Measurements from ENCODE around the gene ST7.

GRCh38 chr7:117225536-117225935, 272.2 kb downstream of the ST7 start:
- no peak for TF ChIP-seq CTCF (conservative IDR thresholded peaks at IDR 0.05; ENCODE audit: low read length)
- no peak for TF ChIP-seq EZH2phosphoT487 (IDR thresholded peaks at IDR 0.05; ENCODE audit: borderline replicate concordance)
